Keratinocyte (primary cell): ENCODE measurements around the gene MLPH. TPM values are rescaled to one million over a fixed set of nuclear protein-coding genes. Genes with fewer than 3 reads are reported as not detected.
A peak's percentile ranks its signal among the peaks of the same experiment; 100 is the strongest.

Experiments
- DNase-seq: peaks from one replicate; pipeline ENCODE4 v3.0.0-alpha.2; 2011; ENCODE audit warnings: low read depth, missing footprints, low spot score
- FAIRE-seq: peaks from 2 replicates; lab custom pipeline; 2011; peaks lifted over from hg19 to GRCh38; lab: Jason Lieb, UNC
- H2AFZ ChIP-seq: 2 replicates; pipeline ENCODE4 v1.6.0; 2012; ENCODE audit warnings: low read length, control low read depth, inconsistent platforms; ENCODE audit not compliant: control insufficient read depth
- H3K27ac ChIP-seq: 2 replicates; pipeline ENCODE4 v1.5.1; 2011; ENCODE audit warnings: low read length; ENCODE audit not compliant: control insufficient read depth, insufficient read depth
- H3K27me3 ChIP-seq: 3 replicates; pipeline ENCODE4 v1.6.0; 2011; ENCODE audit warnings: low read length; ENCODE audit not compliant: control insufficient read depth, insufficient read depth; ENCODE audit errors: extremely low read depth
- H3K36me3 ChIP-seq, 2 experiments: 2 replicates in 1 of 2; 3 replicates in 1 of 2; pipeline ENCODE4 v1.5.1; 2011; ENCODE audit warnings: low read length in 2 of 2, mild to moderate bottlenecking in 1 of 2; ENCODE audit not compliant: control insufficient read depth in 2 of 2, insufficient read depth in 2 of 2; ENCODE audit errors: extremely low read depth in 1 of 2
- H3K4me1 ChIP-seq: 3 replicates; pipeline ENCODE4 v1.5.1; 2011; ENCODE audit warnings: low read length; ENCODE audit not compliant: control insufficient read depth, insufficient read depth; ENCODE audit errors: extremely low read depth
- H3K4me2 ChIP-seq: 3 replicates; pipeline ENCODE4 v1.6.0; 2011; ENCODE audit warnings: low read depth, low read length; ENCODE audit not compliant: control insufficient read depth, insufficient read depth; ENCODE audit errors: extremely low read depth
- H3K4me3 ChIP-seq, 3 experiments: fragments of 200-600 bp in 1 of 3; sonication (generic) in 1 of 3; 2 replicates in 2 of 3; 3 replicates in 1 of 3; pipeline ENCODE4 v1.5.1; 2011 to 2016; ENCODE audit warnings: low read length in 3 of 3, mild to moderate bottlenecking in 3 of 3, control low read depth in 2 of 3, inconsistent platforms in 1 of 3, low read depth in 1 of 3, mixed read lengths in 1 of 3, mixed run types in 1 of 3, moderate library complexity in 1 of 3; ENCODE audit not compliant: control insufficient read depth in 2 of 3, insufficient read depth in 2 of 3; ENCODE audit errors: extremely low read depth in 1 of 3
- H3K79me2 ChIP-seq: 2 replicates; pipeline ENCODE4 v1.6.0; 2012; ENCODE audit warnings: low read length; ENCODE audit not compliant: control insufficient read depth, insufficient read depth
- H3K9ac ChIP-seq: 3 replicates; pipeline ENCODE4 v1.6.0; 2011; ENCODE audit warnings: low read length; ENCODE audit not compliant: control insufficient read depth, insufficient read depth; ENCODE audit errors: extremely low read depth
- H3K9me1 ChIP-seq: 3 replicates; pipeline ENCODE4 v1.6.0; 2011; ENCODE audit warnings: low read length; ENCODE audit not compliant: control insufficient read depth, insufficient read depth; ENCODE audit errors: extremely low read depth
- H3K9me3 ChIP-seq: 2 replicates; pipeline ENCODE4 v1.5.1; 2012; ENCODE audit warnings: low read depth, low read length; ENCODE audit not compliant: control insufficient read depth
- H4K20me1 ChIP-seq: 3 replicates; pipeline ENCODE4 v1.6.0; 2011; ENCODE audit warnings: low read length; ENCODE audit not compliant: control insufficient read depth, insufficient read depth; ENCODE audit errors: extremely low read depth
- CTCF ChIP-seq, 3 experiments: IDR thresholded peaks in 1 of 3; conservative IDR thresholded peaks in 1 of 3; optimal IDR thresholded peaks in 1 of 3; 2 replicates in 2 of 3; 3 replicates in 1 of 3; pipeline versions ENCODE3 to v1.5.1; 2011; ENCODE audit warnings: low read length in 3 of 3, mild to moderate bottlenecking in 3 of 3, moderate library complexity in 2 of 3, control low read depth in 1 of 3, inconsistent platforms in 1 of 3; ENCODE audit not compliant: insufficient read depth in 2 of 3; ENCODE audit errors: extremely low read depth in 1 of 3
- EZH2 ChIP-seq: IDR thresholded peaks from one replicate; pipeline ENCODE4 v1.6.1; 2012; ENCODE audit warnings: inconsistent platforms, mild to moderate bottlenecking, low read length, moderate library complexity
- dilution Hi-C: fragments of 300-500 bp; cut with MboI; formaldehyde crosslinking; loops from one replicate; pipeline ENCODE4 v1.7.0; 2020; ENCODE audit warnings: low sequenced_read_pairs; ENCODE audit not compliant: extremely low pct_ligation_motif_present
- polyA plus RNA-seq, 5 experiments: library from polyadenylated mRNA; depleted of rRNA in 3 of 5; stranded (reverse) in 3 of 5; stranded (forward) in 1 of 5; unstranded in 1 of 5; fragments of >200 nt; gene quantifications; 1 replicate in 1 of 5; 2 replicates in 3 of 5; 3 replicates in 1 of 5; pipeline versions ENCODE4 v1.2.1 to v1.2.3, GENCODE V29; 2011 to 2012; ENCODE audit warnings: missing spikeins in 2 of 5, low read depth in 1 of 5, low replicate concordance in 1 of 5

MLPH gene
- polyA plus RNA-seq, 1 donor (not counting 4 experiments of a cell fraction or from before 2014, with no cell fraction given), result 0.67 TPM

DNA sequence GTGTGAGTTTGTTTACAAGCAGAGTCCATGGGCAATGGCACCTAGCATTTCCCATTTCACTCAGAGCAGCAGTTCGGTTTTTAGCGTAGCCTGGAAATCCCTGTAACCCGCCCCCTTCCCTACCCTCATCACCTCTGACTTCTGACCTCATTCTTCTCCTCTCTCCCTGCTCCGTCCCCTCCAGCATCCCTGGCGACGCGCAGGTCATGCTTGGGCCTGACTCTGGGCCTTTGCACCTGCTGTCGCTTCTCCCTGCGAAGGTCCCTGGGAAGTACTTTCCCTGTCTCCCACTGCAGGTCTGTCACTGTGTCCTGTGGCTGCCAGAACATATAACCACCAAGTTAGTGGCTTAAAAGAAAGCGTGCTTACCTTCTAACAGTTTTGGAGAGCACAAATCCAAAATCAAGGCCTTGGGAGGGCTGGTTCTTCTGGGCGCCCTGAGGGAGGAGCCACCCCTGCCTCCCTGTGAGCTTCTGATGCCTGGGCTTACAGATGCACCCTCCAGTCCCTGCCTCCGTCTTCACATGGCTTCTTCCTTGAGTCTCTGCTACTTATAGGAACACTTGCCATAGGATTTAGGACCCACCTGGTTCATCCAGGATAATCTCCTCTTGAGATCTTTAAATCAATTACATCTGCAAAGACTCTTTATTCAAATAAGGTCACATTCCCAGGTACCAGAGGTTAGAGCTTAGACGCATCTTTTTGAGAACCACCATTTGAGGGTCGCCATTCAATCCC lies 111.6 kb downstream of the MLPH start:
- H3K36me3 ChIP-seq, result no peaks in the 10 kb centered on the region
- no peaks in the 10 kb centered on the region for H3K9me3 ChIP-seq
- no peak overlapping the region for H3K4me3 ChIP-seq
- peaks cover 5% of the 10 kb centered on the region for H3K27me3 ChIP-seq
- FAIRE-seq, result no peak
- TF ChIP-seq EZH2, result no peak
- TF ChIP-seq CTCF (optimal IDR thresholded peaks at IDR 0.05 in 1 of 3, IDR thresholded peaks at IDR 0.05 in 1 of 3, conservative IDR thresholded peaks at IDR 0.05 in 1 of 3; ENCODE audit: extremely low read depth in 1 of 3, insufficient read depth in 2 of 3, low read length in 3 of 3), result no peak
- dilution Hi-C loops, result no loop called here
- H3K27ac ChIP-seq, result no peak overlapping the region
- H2AFZ ChIP-seq, result no peak overlapping the region
- no peaks in the 10 kb centered on the region for H3K9me1 ChIP-seq
- H3K79me2 ChIP-seq, result no peaks in the 10 kb centered on the region
- no peak overlapping the region for H3K4me2 ChIP-seq
- DNase-seq, result no peak
- H3K4me1 ChIP-seq, result peaks cover 6% of the 10 kb centered on the region
- no peak overlapping the region for H3K9ac ChIP-seq
- H4K20me1 ChIP-seq, result no peaks in the 10 kb centered on the region

- TF ChIP-seq EZH2 (no peak), CTCF (optimal IDR thresholded peaks at IDR 0.05 in 1 of 3, IDR thresholded peaks at IDR 0.05 in 1 of 3, conservative IDR thresholded peaks at IDR 0.05 in 1 of 3; ENCODE audit: extremely low read depth in 1 of 3, insufficient read depth in 2 of 3, low read length in 3 of 3) (no peak)
- DNase-seq (no peak), FAIRE-seq (no peak)
- peak overlapping the region; percentile 20 for H3K4me2 ChIP-seq
- H2AFZ ChIP-seq, result no peak overlapping the region
- H3K4me3 ChIP-seq, result no peak overlapping the region
- dilution Hi-C loops, result no loop called here
- H3K27me3 ChIP-seq, result peaks cover 5% of the 10 kb centered on the region
- H3K4me1 ChIP-seq, result peaks cover 9% of the 10 kb centered on the region
- H4K20me1 ChIP-seq, result no peaks in the 10 kb centered on the region
- H3K27ac ChIP-seq, result no peak overlapping the region
- no peaks in the 10 kb centered on the region for H3K9me1 ChIP-seq
- H3K9ac ChIP-seq, result no peak overlapping the region
- no peaks in the 10 kb centered on the region for H3K79me2 ChIP-seq
- H3K9me3 ChIP-seq, result no peaks in the 10 kb centered on the region
- H3K36me3 ChIP-seq, result no peaks in the 10 kb centered on the region
These were observed 112.5 kb downstream of the MLPH start for GRCh38 chr2:237599465-237600110.
